GM18526 (cell line): ENCODE results near the gene EXOSC7.

Experiments used
- POLR2A ChIP-seq: IDR thresholded peaks from 3 replicates; pipeline ENCODE4 v1.6.1; 2011; ENCODE audit not compliant: insufficient read length; ENCODE audit errors: extremely low read depth

Gene EXOSC7

DNA sequence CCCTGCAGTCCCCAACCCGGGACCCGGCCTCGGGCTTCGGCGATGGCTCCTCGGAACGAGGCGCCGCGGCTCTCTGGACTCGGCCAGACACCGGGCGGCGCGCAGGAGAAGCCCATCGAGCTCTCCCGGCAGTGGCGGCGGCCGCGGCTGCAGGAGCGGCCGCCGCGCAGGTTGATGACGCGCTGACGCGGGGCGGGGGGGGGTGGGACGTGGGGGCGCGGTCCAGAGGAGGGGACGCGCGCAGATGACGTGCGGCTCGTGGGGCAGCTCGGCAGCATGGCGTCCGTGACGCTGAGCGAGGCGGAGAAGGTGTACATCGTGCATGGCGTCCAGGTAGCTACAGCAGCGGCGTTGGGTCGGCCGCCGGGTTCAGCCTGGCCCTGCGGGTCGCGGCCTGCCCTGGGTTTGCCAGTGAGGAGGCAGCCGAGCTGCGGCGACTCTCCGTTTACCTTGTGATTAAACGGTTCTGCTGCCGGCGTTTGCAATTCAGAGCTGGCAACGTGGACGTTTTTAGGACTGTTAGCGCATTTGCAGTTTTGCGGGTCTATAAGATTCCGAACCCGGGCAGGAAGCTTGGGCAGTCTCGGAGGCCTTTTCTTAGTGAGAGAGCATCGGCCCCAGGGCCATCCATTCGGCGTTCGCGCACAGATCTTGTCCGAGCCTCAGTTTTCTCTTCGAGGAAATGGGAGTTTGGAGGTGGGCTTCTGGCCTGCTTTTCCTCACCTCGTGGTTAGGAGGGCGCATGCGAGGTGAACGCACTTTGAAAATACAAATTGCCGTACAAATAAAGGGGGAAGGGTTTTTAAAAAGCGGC is at the start of gene EXOSC7, which contains the start of gene ZDHHC3:
Gene EXOSC7, plus strand, starts transcription at position 243 of the 814 bp plus-strand sequence. Its CDS starts 34 bp downstream, at position 277.
Gene ZDHHC3, minus strand, starts transcription at position 173 of the 814 bp plus-strand sequence. CDS start 16,738 bp downstream, outside the sequence.
- peak; percentile 86 for TF ChIP-seq POLR2A

DNA sequence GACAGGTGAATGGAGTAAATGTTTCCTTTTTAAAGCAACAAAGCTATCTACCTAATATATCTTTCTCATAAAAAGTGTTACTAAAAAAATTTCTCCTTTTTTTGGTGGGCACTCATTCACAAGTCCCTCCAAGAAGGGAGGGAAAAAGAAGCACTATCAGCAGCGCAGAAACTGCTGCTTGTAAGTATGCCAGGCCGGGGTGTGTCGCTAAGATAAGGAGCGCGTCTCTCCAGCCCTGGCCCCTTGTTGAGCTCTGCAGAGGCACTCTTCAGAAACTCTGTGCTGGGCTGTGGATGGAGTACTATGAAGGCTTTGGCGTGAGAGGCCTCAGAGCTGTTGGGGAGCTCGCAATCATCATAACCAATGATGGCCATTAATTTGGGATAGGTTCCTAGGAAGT is 49.1 kb upstream of the EXOSC7 start:
- TF ChIP-seq POLR2A = no peak

DNA sequence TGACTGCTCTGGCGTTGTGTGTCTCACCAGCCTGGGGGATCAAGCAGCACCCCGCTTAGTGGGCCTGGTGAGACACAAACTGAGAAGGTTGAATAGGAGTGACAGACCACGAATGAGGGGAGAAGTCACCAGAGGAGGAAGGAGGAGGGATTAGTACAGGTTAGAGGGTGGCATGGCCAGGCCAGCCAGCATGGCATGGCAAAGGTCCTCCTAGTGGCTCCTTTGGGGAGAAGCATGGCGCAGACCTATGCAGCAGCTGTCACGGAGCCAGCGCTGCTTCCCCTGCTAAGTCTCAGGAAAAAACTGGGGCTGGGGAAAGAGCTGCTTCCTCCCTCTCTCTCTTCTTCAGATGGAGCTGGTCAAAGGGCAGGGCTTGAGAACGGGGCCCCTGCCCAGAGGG is 48.7 kb upstream of the EXOSC7 start:
- TF ChIP-seq POLR2A = no peak

DNA sequence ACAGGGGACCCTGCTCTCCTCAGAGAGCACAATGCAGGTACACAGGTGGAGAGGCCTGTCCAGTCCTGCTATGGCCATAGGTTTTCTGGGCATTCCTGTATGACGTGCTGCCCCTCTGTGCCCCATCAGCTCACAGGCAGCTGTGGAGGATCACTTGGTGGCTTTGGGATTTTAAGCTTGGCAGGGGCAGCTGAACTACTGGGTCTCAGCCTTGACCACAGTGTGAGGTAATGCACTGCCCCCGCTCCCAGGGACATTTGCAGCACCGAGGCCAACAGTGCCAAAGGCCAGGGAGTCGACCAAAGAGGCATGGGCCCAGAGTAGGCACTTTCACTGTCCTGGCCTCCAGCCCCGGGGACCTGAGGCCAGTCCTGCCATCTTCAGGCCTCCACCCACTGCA is 46.3 kb upstream of the EXOSC7 start:
- no peak for TF ChIP-seq POLR2A

DNA sequence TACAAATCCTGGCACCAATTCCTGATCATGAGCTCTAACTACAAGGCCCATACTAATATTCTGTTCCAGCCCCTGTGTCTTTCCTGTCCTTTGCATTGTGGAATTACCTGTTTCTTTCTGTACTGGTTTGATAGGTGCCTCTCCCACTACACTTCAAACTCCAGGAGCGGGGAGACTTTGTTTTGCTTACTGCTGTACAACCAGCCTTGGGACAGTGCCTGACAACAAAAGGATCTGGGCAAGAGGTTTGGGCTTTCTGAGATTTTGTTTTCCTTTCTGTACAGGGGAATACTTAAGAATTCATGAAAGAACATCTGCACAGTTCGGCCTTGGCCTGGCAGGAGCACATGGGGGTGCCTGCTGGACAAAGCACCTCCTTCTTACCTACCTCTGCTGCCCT is 45.1 kb upstream of the EXOSC7 start:
- no peak for TF ChIP-seq POLR2A

DNA sequence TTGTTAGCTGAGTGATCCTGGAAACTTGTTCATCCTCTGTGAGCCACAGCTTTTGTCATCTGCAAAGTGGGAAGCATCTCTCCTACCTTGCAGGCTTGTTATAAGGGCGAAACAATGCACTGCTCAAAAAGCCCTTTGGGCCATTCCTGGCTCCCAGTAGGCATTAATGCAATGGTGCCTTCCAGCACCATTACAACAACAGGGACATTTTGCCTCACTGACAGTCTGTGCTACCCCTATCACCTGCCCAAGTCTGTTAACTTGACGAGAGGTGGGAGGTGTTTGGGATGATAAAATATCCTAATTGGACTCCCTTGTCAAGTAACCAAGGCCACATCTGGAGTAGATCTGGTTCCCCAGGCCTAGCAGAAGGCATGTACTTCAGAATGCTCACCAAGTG is 44.3 kb upstream of the EXOSC7 start:
- no peak for TF ChIP-seq POLR2A

DNA sequence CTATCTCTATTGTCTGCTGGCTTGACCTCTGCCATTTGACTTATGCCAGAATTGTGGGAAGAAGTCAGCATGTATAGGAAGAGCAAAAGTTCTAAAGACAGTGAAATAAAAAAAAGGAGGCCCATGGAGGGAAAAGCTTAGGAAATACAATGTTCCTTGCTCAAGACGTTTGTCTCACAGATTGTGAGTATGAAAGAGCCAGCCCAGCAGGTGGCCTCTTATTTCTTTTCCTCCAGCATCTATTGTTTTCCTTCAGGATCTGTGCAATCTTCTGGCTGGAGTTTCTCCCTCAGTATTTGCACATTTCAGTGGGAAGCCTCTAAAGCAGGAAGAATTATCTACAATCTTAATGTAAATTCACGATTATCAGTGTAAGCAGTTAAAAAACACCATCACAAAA is 43.8 kb upstream of the EXOSC7 start:
- no peak for TF ChIP-seq POLR2A

DNA sequence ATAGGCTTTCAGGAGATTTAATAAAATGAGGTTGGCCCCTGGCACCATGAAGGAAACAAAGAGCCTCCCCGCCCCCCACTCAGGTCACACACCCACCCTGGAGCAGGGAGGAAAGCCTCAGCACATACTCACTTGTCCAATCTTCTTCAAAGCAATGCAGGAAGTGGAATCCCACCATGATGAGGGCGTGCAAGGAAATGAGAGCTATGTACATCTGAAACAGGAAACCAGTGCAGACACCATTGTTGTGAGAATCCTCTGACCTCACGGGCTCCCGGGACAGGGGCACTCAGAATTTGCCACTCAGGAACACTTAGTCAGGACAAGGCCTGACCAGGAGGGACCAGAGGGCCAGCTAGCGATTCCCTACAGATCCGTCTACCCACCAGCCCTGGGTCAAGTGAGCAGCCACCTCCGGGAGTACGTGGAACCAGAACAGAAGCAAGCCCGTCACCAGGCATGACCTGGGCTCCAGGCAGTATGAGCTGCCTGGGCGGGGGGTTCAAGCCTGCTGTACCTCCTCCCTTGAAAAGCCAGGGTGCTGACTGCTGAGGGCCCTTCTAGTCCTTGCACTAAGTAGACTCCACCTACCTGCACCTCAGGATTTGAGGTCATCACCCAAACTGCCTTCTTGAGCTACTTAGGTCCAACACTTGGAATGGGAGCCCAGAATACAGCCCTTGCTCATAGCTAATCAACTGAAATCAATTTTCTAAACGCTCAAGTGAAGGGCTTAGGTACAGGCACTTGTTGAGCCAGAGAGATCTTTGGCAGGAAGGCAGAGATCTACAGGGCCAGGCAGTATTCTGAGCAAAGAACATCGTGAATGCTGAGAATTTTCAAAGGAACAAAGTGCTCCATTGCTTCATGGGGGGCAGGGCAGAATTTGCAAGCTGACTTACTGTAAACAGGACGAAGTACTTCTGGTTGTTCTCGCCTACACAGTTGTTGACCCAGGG is 42.8 kb upstream of the EXOSC7 start:
- no peak for TF ChIP-seq POLR2A

DNA sequence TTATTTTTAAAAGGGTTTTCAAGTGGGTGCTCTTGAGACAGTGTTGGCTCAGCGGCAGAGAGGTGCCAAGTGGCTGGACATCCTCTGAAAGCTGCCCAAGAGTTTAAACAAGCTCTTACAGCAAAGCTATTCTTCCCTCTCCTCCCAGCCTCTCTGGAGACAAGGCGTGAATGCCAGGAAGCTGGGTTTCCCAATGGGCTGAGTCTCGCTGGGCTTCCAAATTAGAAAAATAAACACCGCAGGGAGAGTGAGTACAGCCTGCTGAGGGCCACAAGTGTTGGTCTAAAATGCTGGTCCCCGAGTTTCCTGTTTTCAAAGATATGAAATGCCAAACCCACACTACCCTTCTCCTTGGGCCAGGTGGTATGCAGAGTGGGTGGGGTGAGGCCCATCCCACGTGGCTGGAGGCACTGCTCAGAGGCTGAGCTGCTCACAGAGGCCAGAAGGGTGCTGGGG is 36.4 kb upstream of the EXOSC7 start:
- no peak for TF ChIP-seq POLR2A

DNA sequence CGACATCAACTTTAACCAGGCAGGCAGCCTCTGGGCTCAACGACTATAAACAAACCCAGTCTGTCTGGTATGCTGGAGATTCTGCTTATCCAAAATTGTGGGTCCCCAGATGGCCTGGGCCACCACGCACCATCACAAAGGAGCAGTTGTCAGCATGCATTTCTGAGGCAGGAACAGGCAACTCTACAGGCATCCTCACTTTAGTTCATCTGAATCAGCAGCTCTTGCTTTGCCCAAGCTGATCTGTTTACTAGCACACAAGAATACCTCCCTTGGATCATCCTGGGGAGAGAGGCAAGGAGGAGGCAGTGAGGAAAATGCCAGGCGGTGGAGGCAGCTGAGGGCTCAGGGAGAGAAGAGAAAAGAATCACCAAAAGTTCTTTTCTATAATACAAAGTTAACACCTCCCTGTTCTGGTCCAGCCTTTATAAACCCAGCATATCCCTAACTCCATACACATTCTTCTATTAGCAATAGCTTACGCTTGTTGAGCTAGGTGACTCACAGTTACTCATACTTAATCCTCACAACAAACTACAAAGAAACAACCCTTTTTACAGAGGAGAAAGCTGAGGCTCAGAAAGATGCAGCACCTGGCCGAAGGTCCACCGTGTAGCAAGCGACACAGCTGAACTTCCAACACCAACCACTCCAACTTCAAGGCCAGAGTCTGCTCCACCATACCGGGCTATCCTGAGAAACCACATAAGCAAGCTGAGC is 33.7 kb upstream of the EXOSC7 start:
- no peak for TF ChIP-seq POLR2A

DNA sequence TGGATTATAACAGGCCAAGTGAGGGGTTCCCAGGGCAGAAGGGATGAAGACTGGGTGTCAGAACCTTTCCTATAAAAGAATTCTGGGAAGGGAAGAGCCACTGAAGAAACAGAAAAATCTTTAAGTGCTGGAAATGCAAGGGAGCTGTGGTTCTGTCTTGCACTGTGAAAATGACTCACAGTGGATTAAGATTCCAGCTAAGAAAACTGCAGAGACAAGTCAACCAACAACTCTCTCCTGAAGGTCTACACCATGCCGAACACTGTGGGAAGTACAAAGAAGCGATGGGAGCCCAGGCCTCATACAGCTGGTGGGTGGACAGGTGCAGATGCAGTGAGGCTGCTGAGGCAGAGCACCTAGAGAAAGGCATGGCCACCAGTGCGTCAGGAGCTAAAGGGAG is 27.8 kb upstream of the EXOSC7 start:
- TF ChIP-seq POLR2A = no peak

DNA sequence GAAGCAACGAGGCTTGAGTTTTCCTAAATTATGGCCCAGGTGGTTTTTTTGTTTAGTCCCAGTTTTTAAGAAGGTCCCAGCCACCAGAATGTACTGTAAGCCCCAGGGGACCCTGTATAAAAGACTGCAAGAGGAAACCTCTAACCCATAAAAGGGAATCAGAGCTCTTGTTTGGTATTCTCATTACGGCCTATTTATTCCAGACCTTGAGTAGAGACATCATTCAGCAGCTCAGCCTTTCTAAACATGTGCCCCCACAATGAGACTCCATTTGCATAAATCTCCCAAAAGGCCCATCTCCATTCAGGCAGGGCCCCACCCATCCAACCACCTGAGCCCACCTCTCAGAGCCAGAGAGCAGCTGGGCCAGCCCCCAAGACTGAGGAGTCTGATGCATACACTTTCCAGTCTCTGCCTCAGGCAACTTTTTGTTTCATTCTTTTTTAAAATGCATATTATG is 25.7 kb upstream of the EXOSC7 start:
- TF ChIP-seq POLR2A = no peak

DNA sequence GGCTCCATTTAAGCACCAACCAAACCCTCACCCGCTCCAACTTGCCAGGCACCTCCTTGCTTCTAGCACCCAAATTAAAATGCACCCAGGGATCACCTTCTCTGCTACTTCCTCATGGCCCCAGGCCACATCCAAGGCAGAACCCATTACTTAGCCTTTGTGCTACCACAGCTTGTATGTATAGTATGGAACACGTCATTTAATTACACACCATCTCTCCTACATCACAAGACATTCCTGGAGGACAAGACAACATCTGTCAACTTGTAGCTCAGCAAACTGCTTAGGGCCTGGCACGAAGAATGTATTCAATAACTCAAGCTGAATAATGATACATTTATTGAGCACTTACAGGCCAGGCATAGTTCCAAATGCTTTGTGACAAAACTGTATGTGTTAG is 23.4 kb upstream of the EXOSC7 start:
- TF ChIP-seq POLR2A = no peak

DNA sequence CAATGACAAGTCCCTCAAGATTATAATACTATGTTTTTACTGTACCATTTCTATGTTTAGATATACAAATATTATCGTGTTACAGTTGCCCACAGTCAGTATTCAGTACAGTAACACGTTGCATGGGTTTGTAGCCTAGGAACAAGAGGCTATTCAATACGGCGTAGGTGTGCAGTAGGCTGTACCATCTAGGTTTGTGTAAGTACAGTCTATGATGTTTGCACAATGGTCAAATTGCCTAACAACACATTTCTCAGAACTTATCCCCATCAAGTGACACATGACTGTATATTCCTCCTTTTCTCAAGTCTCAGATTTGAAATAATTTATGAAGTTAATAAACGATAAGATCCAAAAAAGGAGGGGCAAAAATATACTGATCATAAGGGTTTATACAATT is 21.7 kb upstream of the EXOSC7 start:
- no peak for TF ChIP-seq POLR2A

DNA sequence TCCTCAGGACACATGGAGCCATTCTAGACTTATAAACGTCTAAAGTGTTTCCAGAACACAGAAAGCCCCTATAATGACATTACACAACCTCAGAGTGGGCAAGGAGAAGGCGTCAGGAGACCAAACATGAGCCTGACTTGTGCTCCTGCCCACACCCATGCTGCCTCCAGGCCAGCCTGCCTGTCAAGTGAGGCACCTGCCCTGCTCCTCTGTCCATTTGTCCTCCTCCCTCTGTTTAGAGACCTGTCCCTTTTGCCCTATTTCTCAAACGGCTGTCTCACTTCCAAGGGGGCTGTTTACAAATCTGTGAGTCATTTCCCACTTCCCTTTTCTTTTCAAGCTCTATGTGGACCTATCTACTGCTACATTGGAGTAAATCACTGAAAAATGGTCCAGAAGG is 21.1 kb upstream of the EXOSC7 start:
- TF ChIP-seq POLR2A = no peak
